Stomach (tissue), 9 donors: ENCODE data around the gene LCA5. TPM values are rescaled to one million over a fixed set of nuclear protein-coding genes. Genes with fewer than 3 reads are reported as not detected.

Experiments used
- DNase-seq, 2 donors: peaks; one replicate each; pipeline versions ENCODE4 v3.0.0 to v3.0.0-alpha.2; 2013 to 2019
- H3K27ac ChIP-seq, 5 donors: fragments of 200-600 bp in 4 of 5; sonication (generic) in 4 of 5; one replicate each; pipeline ENCODE4 v1.5.1; 2013 to 2019; ENCODE audit warnings: mild to moderate bottlenecking in 1 of 5, moderate library complexity in 1 of 5
- H3K27me3 ChIP-seq, 3 donors: fragments of 200-600 bp; sonication (generic); one replicate each; pipeline ENCODE4 v1.5.1; 2017 to 2019; ENCODE audit warnings: mixed run types in 1 of 3
- H3K36me3 ChIP-seq, 4 donors: fragments of 200-600 bp; sonication (generic); 1 replicate in 3 of 4; 2 replicates in 1 of 4; pipeline ENCODE4 v1.5.1; 2016 to 2019
- H3K4me1 ChIP-seq, 4 donors: fragments of 200-600 bp; sonication (generic); one replicate each; pipeline ENCODE4 v1.5.1; 2016 to 2019
- H3K4me3 ChIP-seq, 4 donors: fragments of 200-600 bp; sonication (generic) in 3 of 4; one replicate each; pipeline ENCODE4 v1.5.1; 2016 to 2019; ENCODE audit warnings: mild to moderate bottlenecking in 1 of 4
- H3K9me3 ChIP-seq, 4 donors: fragments of 200-600 bp; sonication (generic); one replicate each; pipeline ENCODE4 v1.5.1; 2016 to 2019
- CTCF ChIP-seq, 7 experiments: fragments of 450-650 bp in 4 of 7; fragments of 200-600 bp in 3 of 7; sonication (generic) in 3 of 7; IDR thresholded peaks; one replicate each; pipeline ENCODE4 v1.5.1; 2016 to 2019; ENCODE audit warnings: antibody characterized with exemption in 7 of 7, control low read depth in 2 of 7, mild to moderate bottlenecking in 1 of 7
- EP300 ChIP-seq: sonication (generic); formaldehyde crosslinking; IDR thresholded peaks from one replicate; pipeline ENCODE4 v1.6.1; 2017; ENCODE audit warnings: antibody characterized with exemption
- POLR2A ChIP-seq, 4 donors: fragments of 450-650 bp; IDR thresholded peaks; one replicate each; pipeline ENCODE4 v1.6.1; 2016; ENCODE audit warnings: antibody characterized with exemption in 4 of 4, control low read depth in 2 of 4, mild to moderate bottlenecking in 1 of 4, moderate library complexity in 1 of 4
- POLR2AphosphoS5 ChIP-seq, 3 donors: sonication (generic); formaldehyde crosslinking; IDR thresholded peaks; one replicate each; pipeline ENCODE4 v1.6.1; 2016; ENCODE audit warnings: antibody characterized with exemption in 3 of 3
- WGBS, 5 donors: extraction: QIAGEN DNeasy Blood & Tissue Kit in 3 of 5; methylation state at CpG; one replicate each; pipeline versions ENCODE4 v1.1.5 to v1.1.7; 2013 to 2018; 5-methylcytosine and 5-hydroxymethylcytosine counted together
- intact Hi-C: fragments of 100-400 bp; cut with DNase I; formaldehyde crosslinking; loops from one replicate; pipeline ENCODE4 v1.15.1; 2023; ENCODE audit warnings: low total_unique reads
- polyA plus RNA-seq, 3 donors: library from polyadenylated mRNA; stranded (reverse); fragments of 200-250 nt; gene quantifications; one replicate each; pipeline ENCODE4 v1.2.3, GENCODE V29; 2013
- total RNA-seq, 5 donors: library from RNA; depleted of rRNA; stranded (reverse); fragments of >200 nt; gene quantifications; one replicate each; pipeline versions ENCODE4 v1.1.0 to v1.2.3, GENCODE V29; 2014 to 2016
- donor health status: healthy with polysubstance abuse.
- donor health status: Bipolar disorder and iron deficiency.
- donor health status: healthy.

Gene LCA5
- total and polyA plus RNA-seq, 8 donors = under 0.01 to 9.5 (median 1.3) TPM; not detected in 1

- 15 to 28% (median 21%) methylated on average over 6 of the region's 6 CpGs for WGBS, 5 donors
- no peaks in the 10 kb centered on the region for H3K36me3 ChIP-seq
- H3K27ac ChIP-seq = no peak overlapping the region
- H3K9me3 ChIP-seq = no peaks in the 10 kb centered on the region
- H3K4me3 ChIP-seq = no peak overlapping the region
- intact Hi-C loops = no loop called here
- H3K27me3 ChIP-seq = no peaks in the 10 kb centered on the region
- TF ChIP-seq CTCF (IDR thresholded peaks at IDR 0.05) (peak in 4 of 7 experiments; percentile 26 to 42 (median 38)), EP300 (no peak)
- peak in 1 of 2 donors; percentile 45 for DNase-seq
- peaks cover 0 to 11% (median 7%) of the 10 kb centered on the region in 4 donors for H3K4me1 ChIP-seq
These were observed 70.9 kb downstream of the LCA5 start for GRCh38 chr6:79466207-79466834.

GRCh38 chr6:79465381-79465780 is 71.8 kb downstream of the LCA5 start:
- 54 to 75% (median 65%) methylated on average over 4 of the region's 4 CpGs for WGBS, 5 donors
- TF ChIP-seq POLR2AphosphoS5 (IDR thresholded peaks at IDR 0.05) = no peak
- no peak for TF ChIP-seq POLR2A (IDR thresholded peaks at IDR 0.05)
- TF ChIP-seq EP300 = no peak
- no peak for TF ChIP-seq CTCF (IDR thresholded peaks at IDR 0.05)
- Histone ChIP-seq H3K4me1 (peaks cover 0 to 11% (median 7%) of the 10 kb centered on the region in 4 donors), H3K4me3 (no peak overlapping the region), H3K36me3 (no peaks in the 10 kb centered on the region), H3K27me3 (no peaks in the 10 kb centered on the region), H3K9me3 (no peaks in the 10 kb centered on the region), H3K27ac (no peak overlapping the region)
- intact Hi-C loops = no loop called here
- DNase-seq = no peak

GRCh38 chr6:79463621-79464050 is 73.6 kb downstream of the LCA5 start:
- WGBS, 5 donors = 58 to 84% (median 64%) methylated on average over 4 of the region's 4 CpGs
- TF ChIP-seq EP300 (no peak), POLR2A (IDR thresholded peaks at IDR 0.05) (no peak)
- no peaks in the 10 kb centered on the region for H3K36me3 ChIP-seq
- peaks cover 0 to 11% (median 7%) of the 10 kb centered on the region in 4 donors for H3K4me1 ChIP-seq
- no peak overlapping the region for H3K4me3 ChIP-seq
- H3K9me3 ChIP-seq = no peaks in the 10 kb centered on the region
- DNase-seq = no peak
- H3K27me3 ChIP-seq = no peaks in the 10 kb centered on the region
- no peak overlapping the region for H3K27ac ChIP-seq
- intact Hi-C loops = no loop called here

GRCh38 chr6:79461205-79461604 is 76.0 kb downstream of the LCA5 start:
- Histone ChIP-seq H3K27ac (no peak overlapping the region), H3K4me1 (peaks cover 0 to 11% (median 7%) of the 10 kb centered on the region in 4 donors), H3K36me3 (no peaks in the 10 kb centered on the region), H3K9me3 (no peaks in the 10 kb centered on the region), H3K27me3 (no peaks in the 10 kb centered on the region), H3K4me3 (no peak overlapping the region)
- WGBS, 5 donors = 45 to 69% (median 54%) methylated on average over 3 of the region's 3 CpGs
- intact Hi-C loops = no loop called here
- TF ChIP-seq CTCF (IDR thresholded peaks at IDR 0.05) (no peak), EP300 (no peak), POLR2AphosphoS5 (IDR thresholded peaks at IDR 0.05) (no peak), POLR2A (IDR thresholded peaks at IDR 0.05) (no peak)
- no peak for DNase-seq

GRCh38 chr6:79455446-79455845 is 81.8 kb downstream of the LCA5 start:
- no peak for DNase-seq
- Histone ChIP-seq H3K27me3 (no peaks in the 10 kb centered on the region), H3K4me3 (no peak overlapping the region), H3K9me3 (no peaks in the 10 kb centered on the region), H3K27ac (no peak overlapping the region), H3K36me3 (no peaks in the 10 kb centered on the region), H3K4me1 (no peaks in the 10 kb centered on the region)
- TF ChIP-seq EP300 (no peak), POLR2A (IDR thresholded peaks at IDR 0.05) (no peak), CTCF (IDR thresholded peaks at IDR 0.05) (no peak), POLR2AphosphoS5 (IDR thresholded peaks at IDR 0.05) (no peak)
- 89 to 93% (median 90%) methylated on average over 1 of the region's 1 CpG for WGBS, 5 donors
- intact Hi-C loops = no loop called here
